GM18873 (cell line): ENCODE data around the gene MYRFL.

Experiments
- ATAC-seq: cut with Tn5 transposase; IDR thresholded peaks from one replicate; pipeline ENCODE4 v1.9.1; 2021; ENCODE audit warnings: mild to moderate bottlenecking, moderate library complexity, moderate number of reproducible peaks; ENCODE audit not compliant: unreplicated experiment, low FRiP score

MYRFL gene

DNA sequence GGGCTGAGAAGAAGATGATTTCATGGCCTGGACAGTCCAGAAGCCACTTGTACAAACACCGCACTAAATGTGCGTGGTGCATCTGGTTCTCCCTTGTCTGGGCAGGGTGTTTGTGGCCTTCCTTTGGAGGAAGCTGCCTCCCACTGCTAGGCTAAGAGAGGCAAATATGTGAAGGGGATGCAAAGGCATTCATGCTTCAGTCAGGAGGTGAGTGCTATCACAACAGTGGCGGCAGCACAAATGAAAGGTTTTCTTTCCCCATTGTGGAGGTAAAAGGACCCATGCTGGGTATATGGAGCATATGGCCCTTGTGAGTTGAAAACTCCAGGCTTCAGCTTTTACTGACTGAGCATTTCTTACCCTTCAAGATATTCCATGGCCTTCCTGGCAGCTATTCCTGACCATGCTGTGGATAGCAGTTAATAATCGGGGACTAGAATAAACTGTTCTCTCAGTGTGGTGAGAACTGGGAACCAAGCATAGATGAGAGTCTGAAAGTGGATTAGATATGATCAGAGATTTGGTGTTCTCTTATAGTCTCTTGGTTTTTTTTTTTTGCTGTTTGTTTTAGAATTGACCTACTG, 69.9 kb downstream of the MYRFL start:
- no peak for ATAC-seq

DNA sequence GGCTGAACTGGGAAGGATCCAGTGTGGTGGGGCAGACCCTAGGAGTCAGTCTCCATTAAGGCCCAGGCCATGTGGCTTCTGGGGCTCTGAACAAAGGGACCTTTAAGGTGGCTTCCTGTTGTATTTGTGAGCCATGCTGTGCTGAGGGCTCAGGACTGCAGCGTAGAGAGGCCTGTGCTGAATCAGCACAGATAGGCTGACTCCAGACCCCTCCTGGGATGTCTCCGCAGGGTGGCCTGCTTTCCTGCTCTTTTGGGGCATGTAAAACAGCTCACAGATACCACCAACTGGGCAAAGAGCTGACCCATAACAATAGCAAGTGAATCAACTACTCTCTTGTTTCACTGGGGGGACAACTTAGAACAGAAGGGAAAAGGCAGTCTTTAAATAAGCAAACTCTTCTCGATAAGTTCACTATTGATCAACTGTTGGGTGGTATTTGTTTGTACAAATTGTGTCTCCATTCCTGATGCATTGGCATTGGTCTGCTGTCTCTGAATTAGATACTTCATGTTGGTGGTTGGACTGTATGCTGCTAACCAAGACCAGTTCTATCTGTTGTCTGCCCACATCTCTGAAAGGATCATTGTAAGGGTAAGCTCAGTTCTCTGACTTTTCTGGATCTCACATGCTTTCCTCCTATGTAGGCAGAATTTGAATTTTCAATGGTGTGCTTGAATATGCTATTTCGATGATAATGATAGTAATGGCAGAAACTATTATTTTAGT, 71.8 kb downstream of the MYRFL start:
- ATAC-seq, result no peak

DNA sequence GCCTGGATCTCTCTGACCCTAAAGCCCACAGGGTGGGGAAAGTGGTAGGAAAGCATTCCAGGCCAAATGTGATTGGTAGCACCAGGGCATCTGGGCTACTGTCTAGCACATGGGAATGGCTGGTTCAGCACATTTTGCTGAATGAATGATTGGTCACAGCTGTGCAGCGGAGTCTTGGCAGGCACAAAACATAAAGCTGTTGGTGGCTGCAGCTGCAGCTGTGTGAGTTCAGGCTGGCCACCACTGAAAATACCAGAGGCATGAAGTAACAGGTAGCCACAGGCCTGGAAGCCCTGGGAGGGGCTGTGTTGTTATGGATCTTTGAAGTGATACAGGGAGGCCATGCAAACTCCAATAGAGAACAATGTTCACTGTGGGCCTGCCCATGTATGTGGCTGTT, 72.7 kb downstream of the MYRFL start:
- no peak for ATAC-seq

DNA sequence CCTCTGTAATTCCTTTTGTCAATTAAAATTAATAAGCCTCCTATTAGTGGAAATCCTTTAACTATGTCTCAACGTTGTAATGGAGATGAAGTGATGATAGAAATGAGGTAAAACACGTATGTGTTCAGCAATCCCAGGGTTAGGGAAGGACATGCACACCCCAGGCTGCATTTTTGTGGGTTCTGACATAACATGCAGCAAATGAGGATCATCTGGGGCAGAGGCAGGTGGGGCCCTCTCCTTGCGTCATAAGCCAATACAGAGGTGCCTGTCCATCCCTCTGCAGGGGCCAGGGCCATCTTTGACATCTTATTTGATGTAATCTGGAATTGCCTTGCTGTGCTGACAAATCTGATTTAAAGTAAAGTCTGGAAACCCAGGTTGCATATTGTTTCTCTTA, 73.2 kb downstream of the MYRFL start:
- ATAC-seq, result no peak

DNA sequence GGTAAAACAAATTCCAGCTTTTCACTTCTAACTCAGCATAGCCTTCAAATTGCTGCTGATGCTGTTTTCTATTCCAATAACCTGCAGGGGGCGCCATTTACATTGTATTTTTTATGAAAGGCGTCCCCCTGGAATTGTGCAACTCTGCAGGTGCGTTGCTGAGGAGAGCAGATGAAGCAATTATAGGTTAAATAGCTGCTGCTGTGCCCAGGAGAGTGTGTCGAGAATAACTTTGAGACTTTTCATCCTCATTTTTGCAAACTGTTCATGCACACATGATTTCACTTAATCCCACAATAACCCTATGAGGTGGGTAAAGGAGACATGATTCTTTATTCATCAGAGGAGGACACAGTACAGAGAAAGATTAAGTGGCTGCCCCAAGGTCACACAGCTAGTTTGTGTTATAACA, 75.7 kb downstream of the MYRFL start:
- ATAC-seq, result peak; percentile 66

DNA sequence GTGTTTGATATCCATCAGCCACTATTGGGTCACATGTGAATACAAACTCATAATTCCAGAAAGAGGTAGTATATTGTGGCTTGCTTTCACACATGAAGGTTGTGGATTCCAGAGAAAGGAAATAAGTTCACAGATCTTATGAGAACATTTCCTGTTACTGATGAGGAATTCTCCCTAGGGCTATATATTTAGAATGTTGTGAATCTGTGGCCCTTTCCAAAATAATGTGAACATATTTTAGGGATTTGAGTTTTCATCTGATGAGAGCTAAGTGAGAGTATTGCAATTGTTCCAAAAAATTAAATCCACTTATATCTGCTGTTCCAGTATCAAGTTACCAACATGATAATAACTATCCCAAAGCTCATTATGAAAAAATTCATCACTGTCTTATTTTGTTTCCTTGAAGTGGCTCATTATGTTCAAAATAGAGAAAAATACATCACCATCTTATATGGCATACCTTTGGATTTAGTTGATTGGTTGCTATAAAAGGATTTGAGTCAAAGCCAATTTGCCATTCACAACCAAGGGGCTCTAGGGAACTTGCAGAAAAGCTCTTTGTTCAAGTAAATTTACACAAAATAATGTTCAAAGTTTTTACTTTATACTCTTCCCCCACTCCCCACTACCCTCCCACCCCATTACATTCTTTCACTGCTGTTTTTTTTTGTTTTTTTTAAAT, 76.3 kb downstream of the MYRFL start:
- no peak for ATAC-seq

DNA sequence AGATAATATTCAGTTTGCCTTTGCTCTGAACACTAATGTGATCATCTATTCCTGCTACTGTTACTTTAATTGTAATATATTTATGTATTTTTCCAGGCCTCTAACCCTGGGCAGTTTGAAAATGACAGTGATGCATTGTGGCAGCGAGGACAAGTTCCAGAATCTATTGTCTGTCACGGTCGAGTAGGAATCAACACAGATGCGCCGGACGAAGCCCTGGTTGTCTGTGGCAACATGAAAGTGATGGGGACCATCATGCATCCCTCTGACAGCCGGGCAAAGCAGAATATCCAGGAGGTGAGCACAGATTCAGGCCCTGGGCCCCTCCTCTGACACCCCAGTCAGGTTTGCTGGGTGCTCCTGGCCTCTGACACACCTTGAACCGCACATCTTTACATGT, 78.5 kb downstream of the MYRFL start:
- no peak for ATAC-seq

DNA sequence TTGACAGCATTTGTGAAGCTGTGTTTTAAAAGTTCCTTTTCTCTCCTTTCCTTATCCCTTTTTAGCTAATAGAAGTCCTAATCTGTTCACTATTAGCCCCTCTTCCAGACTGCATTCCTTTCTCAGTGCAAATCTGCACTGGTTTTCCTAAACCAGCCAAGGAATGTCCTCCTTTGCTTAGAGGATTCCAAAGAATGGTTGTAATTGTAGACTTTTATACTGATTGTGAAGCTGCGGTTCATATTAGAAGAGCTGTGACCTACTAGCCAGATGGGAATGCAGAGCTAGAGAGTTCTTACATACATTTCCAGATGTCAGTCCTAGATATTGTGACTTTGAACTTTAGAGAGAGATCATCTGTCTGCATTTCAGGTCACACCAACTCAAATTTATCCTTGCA, 79.8 kb downstream of the MYRFL start:
- no peak for ATAC-seq

DNA sequence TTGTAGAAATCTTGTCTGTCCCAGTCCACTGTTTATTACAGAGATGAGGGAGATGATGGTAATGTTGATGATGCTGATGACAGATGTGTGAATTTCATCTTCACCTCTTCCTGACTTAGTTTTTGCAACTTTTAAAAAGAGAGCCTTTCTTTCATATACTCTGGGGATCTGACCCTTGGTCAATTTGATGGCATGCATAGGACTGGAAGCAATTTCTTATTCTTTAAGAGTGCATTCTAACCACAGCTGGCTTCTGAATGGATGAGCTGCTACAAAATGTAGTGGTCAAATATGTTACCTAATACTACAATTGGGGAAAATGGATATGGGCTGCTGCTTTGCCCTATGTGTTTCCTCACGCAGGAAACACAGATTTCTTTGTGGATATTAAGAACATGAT, 80.8 kb downstream of the MYRFL start:
- no peak for ATAC-seq

DNA sequence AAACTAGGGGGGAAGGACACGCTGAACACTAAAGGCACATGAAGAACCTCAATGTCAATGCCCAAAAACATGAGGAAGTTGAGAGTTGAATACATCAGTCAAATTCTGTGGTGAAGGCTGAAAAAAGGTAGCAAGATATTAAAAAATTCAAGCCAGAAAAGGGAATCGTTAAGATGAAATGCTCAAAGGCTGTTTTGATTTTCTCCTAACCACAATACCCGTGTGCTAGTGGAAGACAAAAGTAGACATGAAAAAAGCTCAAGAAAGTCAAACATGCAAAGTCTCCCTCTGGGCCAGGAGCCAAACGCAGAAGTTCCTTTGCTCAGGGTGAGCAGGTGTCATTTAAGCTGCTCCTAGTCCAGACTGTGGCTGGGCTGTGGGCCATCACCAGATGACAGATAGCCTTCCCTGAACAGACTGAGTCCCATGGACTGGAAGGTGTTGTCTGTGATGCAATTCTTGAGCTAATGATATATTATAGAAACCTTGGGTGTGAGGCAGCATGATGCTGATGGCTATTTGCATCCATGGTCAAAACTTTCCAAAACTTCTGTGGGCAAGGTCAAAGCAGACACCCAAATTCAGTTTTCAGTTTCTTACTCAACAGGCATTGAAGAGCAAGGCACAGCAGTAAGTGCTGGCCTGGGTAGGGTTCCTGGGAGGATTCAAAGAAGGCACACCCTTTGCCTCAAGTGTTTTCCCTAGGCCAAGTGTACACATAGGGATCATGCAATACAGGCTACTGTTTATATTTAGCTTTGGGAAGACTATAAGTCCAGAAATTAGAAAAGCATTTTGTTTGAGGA, 81.6 kb downstream of the MYRFL start:
- peak; percentile 87 for ATAC-seq

DNA sequence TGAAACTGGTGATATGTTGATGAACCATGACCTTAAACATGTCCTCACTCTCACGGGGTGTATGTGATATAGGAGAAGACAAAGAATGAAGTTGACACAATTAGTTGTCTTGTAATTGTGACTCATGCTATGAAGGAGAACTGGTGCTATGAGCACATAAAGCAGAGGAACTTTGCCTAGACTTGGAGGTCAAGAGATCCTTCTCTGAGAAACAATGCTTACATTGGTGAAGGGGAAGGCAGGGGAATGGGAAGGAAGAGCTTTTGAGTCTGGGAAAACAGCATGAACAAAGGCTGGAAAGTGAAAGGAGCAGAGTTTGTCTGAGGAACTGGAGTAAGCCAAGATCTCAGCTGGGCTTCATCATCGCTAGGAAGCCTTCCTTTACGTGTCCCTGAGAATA, 83.2 kb downstream of the MYRFL start:
- ATAC-seq, result no peak

DNA sequence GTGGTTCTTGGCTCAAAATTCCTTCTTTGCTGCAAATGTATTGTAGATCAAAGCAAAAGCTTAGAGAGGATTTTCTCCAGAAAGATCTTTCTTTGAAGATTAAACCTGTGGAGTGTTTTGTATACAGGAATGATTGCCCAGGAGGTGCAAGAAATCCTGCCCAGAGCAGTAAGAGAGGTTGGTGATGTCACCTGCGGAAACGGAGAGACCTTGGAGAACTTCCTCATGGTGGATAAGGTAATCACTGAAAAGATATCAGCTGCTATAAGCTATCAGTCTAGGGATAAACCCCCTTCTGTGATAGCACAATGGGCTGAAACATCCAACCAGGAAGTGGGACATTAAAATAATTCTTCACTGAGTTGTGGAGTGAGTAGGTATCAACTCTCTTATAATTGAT, 85.7 kb downstream of the MYRFL start:
- no peak for ATAC-seq

DNA sequence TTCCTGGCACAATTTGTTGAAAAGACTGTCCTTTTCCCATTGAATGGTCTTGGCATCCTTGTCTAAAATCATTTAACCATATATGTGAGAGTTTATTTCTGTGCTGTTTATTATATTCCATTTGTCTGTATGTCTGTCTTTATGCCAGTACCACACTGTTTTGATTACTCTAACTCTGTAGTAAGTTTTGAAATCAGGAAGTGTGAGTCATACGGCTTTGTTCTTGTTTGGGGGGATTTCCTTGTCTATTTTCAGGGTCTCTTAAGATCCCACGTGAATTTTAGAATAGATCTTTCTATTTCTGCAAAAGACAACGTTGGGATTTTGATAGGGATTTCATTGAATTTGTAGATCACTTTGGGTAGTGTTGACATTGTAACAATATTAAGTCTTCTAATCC, 88.5 kb downstream of the MYRFL start:
- ATAC-seq, result no peak

DNA sequence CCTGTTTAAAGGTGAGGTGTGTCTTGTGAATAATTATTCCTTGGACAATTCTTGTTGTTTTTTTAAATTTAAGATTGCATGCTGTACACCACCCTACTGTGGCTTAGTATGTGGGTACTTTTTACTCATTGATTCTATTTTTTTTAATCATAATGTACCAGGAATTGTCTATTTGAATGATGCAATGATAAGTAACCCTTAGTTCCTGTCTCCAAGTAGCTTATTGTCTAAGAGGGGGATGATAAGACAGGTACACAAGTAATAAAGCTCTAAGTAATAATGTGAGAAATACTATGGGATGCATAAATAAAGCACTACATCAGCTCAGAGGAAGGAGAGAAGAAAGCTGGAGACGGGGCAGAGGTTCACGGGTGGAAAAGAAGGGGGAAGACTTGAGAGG, 90.9 kb downstream of the MYRFL start:
- ATAC-seq, result no peak

DNA sequence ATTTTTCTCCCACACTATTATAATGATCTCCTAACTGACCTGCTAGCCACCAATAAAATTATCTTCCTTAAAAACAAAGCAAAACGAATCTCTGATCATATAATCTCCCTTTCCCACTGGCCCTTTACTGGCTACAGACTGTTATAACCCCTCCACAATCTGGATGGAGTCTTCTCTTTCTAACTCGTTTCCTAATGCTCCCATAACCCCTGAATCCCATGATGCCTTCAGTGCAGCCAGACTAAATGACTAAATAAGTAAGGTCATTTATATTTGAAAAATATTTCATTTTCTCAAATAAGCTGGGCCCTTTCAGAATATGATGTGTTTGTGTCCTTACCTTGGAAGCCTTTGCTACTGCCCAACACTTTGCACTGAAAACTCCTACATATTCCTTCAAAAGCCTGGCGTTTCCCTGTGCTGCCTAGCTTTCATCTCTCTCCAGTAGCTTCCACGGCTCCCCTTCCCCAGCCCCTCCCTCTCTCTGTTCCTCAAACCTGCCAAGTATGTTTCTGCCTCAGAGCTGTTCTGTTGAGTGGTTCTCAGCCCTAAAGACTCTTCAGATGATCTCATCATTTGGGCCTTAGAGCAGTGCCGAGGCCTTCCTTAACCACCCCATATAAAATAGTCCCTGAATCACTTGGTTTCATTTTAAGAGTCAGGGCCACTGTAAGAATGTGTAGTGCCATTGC, 91.7 kb downstream of the MYRFL start:
- ATAC-seq, result no peak

DNA sequence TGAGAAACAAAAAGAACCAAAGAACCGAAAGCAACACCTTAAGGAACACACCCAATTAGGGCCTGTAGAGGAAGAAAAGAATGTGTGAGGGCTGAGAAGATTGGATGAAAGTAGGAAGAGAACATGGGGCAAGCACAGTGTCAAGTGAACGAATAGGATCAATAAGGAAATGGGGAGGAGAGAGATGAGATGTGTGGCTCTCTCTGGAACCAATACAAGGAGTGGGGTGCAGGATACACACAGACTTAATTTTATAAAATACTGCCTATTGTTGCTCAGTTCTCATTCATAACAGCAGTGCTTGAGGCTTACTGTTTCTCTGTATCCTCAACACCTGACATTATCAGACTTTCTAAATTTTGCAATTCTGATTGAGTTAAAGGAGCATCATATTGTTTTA, 93.3 kb downstream of the MYRFL start:
- no peak for ATAC-seq

DNA sequence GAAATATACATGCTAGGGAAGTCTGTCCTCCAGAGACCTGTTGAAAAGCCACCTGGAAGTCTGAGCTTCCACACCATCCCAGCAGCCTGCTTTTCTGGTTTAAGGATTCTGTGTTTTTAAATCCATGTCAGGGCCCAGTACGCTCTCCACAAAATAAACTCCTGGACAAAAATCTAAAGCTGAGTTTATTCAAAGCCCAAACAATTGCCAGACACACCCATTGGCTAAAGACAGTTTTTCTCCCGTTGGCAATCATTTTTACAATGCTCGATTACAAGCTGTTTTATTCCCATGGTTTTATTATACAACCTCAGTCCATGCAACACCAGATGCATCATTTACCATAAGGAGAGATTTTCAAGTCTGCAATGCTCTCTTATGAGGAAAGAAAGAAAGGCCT, 94.5 kb downstream of the MYRFL start:
- ATAC-seq, result no peak

DNA sequence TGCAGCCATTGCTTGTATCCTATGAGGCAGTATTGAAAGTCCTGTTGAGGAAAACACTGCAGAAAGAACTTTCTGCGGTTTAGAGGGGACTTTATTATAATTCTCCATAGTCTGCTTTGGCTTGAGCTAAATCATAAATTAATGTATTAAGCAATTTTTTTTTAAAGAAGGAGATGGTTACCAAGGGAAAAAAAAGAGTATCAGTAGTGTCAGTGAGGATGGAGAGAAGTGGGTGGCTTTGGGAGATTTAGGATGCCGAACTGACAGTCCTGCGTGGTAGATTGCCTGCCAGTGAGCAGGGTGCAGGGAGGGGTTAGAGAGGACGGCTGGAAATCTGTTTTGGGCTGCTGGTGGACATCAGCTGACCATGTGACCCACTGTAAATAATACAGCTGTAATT, 96.8 kb downstream of the MYRFL start:
- no peak for ATAC-seq

DNA sequence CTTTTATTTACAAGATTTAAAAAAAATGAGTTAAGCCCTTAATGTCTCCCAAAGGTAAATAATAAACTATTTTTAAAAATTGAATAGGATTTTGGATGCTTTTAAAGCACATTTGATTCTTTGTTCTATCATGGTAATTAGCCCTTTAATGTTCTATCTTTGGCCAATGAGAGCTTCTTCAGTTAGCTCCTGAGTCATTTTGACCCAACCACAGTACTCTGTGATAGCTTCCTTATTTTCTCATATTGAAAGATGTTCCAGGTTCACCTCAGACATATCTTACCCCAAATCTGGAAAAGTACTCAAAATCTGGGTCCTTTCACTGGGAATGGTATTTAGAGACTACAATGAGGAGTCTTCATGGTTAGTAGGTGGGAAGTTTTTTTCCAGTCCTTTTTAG, 98.0 kb downstream of the MYRFL start:
- no peak for ATAC-seq

DNA sequence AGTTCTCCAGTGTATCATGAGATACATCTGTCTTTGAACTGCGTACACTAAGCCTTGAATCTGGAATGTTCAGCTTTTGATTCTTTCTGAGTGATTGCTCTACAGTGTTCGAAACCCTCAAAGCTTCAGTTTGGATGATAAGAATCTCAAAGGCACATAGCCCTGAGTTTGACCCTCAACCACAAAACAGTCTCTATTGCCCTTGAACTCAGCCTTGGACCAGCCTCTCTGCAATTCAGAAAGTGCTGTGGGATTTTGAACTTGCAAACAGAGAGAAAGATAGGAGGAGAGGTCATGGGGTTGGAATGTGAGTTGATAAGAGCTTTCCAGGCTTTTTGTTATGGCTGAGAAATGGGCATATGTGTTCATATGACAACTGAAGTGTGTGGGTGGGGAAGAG, 100.3 kb downstream of the MYRFL start:
- no peak for ATAC-seq

DNA sequence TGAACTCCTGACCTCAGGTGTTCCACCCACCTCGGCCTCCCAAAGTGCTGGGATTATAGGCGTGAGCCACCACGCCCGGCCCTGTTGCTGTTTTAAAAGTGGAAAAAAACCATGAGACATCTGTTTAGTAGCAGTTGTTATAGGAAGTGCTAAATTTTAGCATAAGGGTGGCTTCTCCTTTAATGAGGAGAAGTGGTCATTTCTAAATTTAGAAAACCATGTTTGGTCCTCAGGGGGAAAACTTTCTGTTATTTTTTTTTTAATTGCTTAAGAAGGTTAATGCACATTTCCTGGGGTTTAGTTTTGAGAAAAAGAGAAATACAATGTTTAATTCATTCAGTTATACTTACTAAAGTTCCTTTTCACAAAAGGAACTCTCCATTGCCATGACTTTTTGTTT, 102.1 kb downstream of the MYRFL start:
- ATAC-seq, result no peak
